Heart left ventricle (tissue), 16 donors: ENCODE data around the gene PASK. TPM values are rescaled to one million over a fixed set of nuclear protein-coding genes. Genes with fewer than 3 reads are reported as not detected.

Experiments used
- ATAC-seq, 4 donors: fragments of 200-7000 bp; cut with Tn5 transposase; one replicate each; pipeline ENCODE4 v1.9.1; 2020 to 2022; ENCODE audit warnings: moderate library complexity in 4 of 4, mild to moderate bottlenecking in 3 of 4, moderate number of reproducible peaks in 1 of 4
- DNase-seq, 5 donors: peaks; one replicate each; pipeline ENCODE4 v3.0.0-alpha.2; 2020
- H3K27ac ChIP-seq, 12 donors: fragments of 200-600 bp; sonication (generic) in 4 of 12; one replicate each; pipeline versions ENCODE4 v1.5.0 to v1.8.0; 2016 to 2022; ENCODE audit warnings: mild to moderate bottlenecking in 2 of 12
- H3K27me3 ChIP-seq, 9 donors: fragments of 200-600 bp; sonication (generic) in 2 of 9; one replicate each; pipeline versions ENCODE4 v1.5.1 to v1.8.0; 2016 to 2022; ENCODE audit warnings: mild to moderate bottlenecking in 3 of 9
- H3K36me3 ChIP-seq, 9 donors: fragments of 200-600 bp; sonication (generic) in 2 of 9; one replicate each; pipeline versions ENCODE4 v1.5.0 to v1.8.0; 2018 to 2022; ENCODE audit warnings: mild to moderate bottlenecking in 2 of 9
- H3K4me1 ChIP-seq, 12 donors: fragments of 200-600 bp; sonication (generic) in 4 of 12; one replicate each; pipeline versions ENCODE4 v1.5.0 to v1.8.0; 2016 to 2022; ENCODE audit warnings: mild to moderate bottlenecking in 3 of 12
- H3K4me3 ChIP-seq, 12 donors: fragments of 200-600 bp; sonication (generic) in 4 of 12; one replicate each; pipeline versions ENCODE4 v1.5.0 to v1.8.0; 2017 to 2022; ENCODE audit warnings: mild to moderate bottlenecking in 9 of 12, moderate library complexity in 4 of 12
- H3K9me3 ChIP-seq, 12 donors: fragments of 200-600 bp; sonication (generic) in 4 of 12; one replicate each; pipeline versions ENCODE4 v1.5.0 to v1.8.0; 2016 to 2022; ENCODE audit warnings: mild to moderate bottlenecking in 1 of 12
- POLR2A ChIP-seq, 2 donors: fragments of 450-650 bp; IDR thresholded peaks; one replicate each; pipeline ENCODE4 v1.6.1; 2017; ENCODE audit warnings: antibody characterized with exemption in 2 of 2, mild to moderate bottlenecking in 2 of 2, moderate library complexity in 2 of 2
- WGBS, 4 donors: extraction: QIAGEN DNeasy Blood & Tissue Kit in 2 of 4; methylation state at CpG; one replicate each; pipeline versions ENCODE4 v1.1.5 to v1.1.7; 2013 to 2018; 5-methylcytosine and 5-hydroxymethylcytosine counted together
- intact Hi-C, 10 donors: fragments of 100-400 bp; cut with DNase I; formaldehyde crosslinking; loops; one replicate each; pipeline versions ENCODE4 v1.11.1 to v1.14.2; 2022
- polyA plus RNA-seq, 2 donors: library from polyadenylated mRNA; stranded (reverse); fragments of 200-250 nt; gene quantifications; one replicate each; pipeline ENCODE4 v1.2.3, GENCODE V29; 2013
- total RNA-seq, 9 donors: library from RNA; depleted of rRNA in 2 of 9; stranded (reverse); fragments of >200 nt in 2 of 9; fragmentation: NEBNext Ultra II Directional in 3 of 9; extraction: Animal tissue kit (Norgen Biotek cat#: 25700) in 3 of 9; gene quantifications; one replicate each; pipeline versions ENCODE4 v1.1.0 to v1.2.4, GENCODE V29; 2016 to 2023
- TF ChIP-seq, protein P1 (sequence below), 12 donors: fragments of 200-600 bp; sonication (generic) in 4 of 12; IDR thresholded peaks; one replicate each; pipeline versions ENCODE4 v1.5.0 to v1.8.0; 2018 to 2022; ENCODE audit warnings: antibody characterized with exemption in 12 of 12, mild to moderate bottlenecking in 5 of 12
- donor health status: ischemic (EF 13 %, LVEDD 7.1; RV severe dilation, severe dysfunction).
- donor health status: healthy with polysubstance abuse.
- donor health status: DM: no; HTN: yes; CAD: no.
- donor health status: DM: no; HTN: no; CAD: no.
- donor health status: ischemic (EF 25% LVEDD 6.9; RV normal size, moderate dysfunction).
- donor health status: ischemic (EF 25% LVEDD 5.7; RV mildly dilated, moderate dysfunction).
- donor health status: healthy.
- donor health status: DM: yes; HTN: yes; CAD: no.
- donor health status: ischemic (EF 35%, LVEDD 5.7; RV mildly dilated, moderate dysfunction).
- donor health status: nonischemic (EF 11% LVEDD 7.7; RV severe dilation, severe dysfunction).
- donor health status: DM: yes; HTN: yes; CAD: no.
- donor health status: PGD.
- donor health status: ischemic (EF 29% LVEDD 5.4; RV normal size, mild dysfunction).
- donor health status: nonischemic (EF 23%, LVEDD 6.1; RV moderate dilation, normal function).

The PASK gene
- total and polyA plus RNA-seq, 11 donors = 0.60 to 6.3 (median 1.6) TPM

DNA sequence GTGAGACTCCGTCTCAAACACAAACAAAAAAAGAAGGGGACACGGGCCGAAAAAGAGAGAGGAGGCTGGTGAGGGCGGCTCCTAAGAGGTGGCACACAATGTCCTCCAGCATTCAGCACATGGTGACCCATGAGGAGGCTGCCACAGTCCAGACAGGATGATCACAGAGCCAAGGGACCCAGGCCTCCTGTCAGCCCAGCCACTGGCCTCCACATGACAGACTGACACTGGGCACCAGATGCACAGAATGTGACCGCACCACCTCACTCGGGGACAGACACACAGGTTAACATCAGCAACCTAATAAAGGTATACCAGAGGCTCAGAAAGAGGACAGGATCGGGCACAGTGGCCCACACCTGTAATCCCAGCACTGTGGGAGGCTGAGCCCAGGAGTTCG is 21.0 kb downstream of the PASK start:
- Histone ChIP-seq H3K9me3 (no peaks in the 10 kb centered on the region), H3K27me3 (no peaks in the 10 kb centered on the region), H3K4me3 (no peak overlapping the region), H3K27ac (no peak overlapping the region), H3K4me1 (no peaks in the 10 kb centered on the region), H3K36me3 (no peaks in the 10 kb centered on the region)
- DNase-seq (no peak), ATAC-seq (no peak)
- intact Hi-C loops = no loop called here
- TF ChIP-seq, protein P1, sequence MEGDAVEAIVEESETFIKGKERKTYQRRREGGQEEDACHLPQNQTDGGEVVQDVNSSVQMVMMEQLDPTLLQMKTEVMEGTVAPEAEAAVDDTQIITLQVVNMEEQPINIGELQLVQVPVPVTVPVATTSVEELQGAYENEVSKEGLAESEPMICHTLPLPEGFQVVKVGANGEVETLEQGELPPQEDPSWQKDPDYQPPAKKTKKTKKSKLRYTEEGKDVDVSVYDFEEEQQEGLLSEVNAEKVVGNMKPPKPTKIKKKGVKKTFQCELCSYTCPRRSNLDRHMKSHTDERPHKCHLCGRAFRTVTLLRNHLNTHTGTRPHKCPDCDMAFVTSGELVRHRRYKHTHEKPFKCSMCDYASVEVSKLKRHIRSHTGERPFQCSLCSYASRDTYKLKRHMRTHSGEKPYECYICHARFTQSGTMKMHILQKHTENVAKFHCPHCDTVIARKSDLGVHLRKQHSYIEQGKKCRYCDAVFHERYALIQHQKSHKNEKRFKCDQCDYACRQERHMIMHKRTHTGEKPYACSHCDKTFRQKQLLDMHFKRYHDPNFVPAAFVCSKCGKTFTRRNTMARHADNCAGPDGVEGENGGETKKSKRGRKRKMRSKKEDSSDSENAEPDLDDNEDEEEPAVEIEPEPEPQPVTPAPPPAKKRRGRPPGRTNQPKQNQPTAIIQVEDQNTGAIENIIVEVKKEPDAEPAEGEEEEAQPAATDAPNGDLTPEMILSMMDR (IDR thresholded peaks at IDR 0.05) = no peak
- TF ChIP-seq POLR2A (IDR thresholded peaks at IDR 0.05) = no peak
- 93 to 97% (median 97%) methylated on average over 8 of the region's 8 CpGs for WGBS, 4 donors

DNA sequence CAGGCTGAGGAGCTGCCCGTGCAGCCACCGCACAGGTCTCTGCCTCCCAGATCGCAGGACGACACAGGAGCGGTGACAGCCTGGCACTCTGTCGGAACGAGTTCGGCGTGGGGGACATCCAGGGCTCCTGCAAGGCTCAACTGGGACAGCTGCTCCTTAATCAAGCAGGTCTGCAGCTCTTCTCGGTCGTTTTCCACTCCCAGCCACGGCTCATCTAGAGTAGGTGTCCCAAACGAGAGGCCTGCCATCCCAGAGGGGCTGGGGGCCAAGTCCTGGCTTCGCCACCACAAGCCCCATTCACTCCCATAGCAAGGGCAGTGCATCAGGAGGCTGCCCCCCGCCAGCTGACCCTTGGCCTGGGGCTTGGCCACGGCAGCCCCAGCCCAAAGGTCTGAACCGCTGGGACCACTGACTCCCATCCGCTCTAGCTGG is 22.5 kb downstream of the PASK start:
- intact Hi-C loops = no loop called here
- H3K4me1 ChIP-seq = no peaks in the 10 kb centered on the region
- no peak overlapping the region for H3K27ac ChIP-seq
- 94 to 97% (median 95%) methylated on average over 4 to 18 of the region's 18 CpGs for WGBS, 4 donors
- H3K9me3 ChIP-seq = no peaks in the 10 kb centered on the region
- ATAC-seq = no peak
- TF ChIP-seq, protein P1 (IDR thresholded peaks at IDR 0.05) = no peak
- no peak for TF ChIP-seq POLR2A (IDR thresholded peaks at IDR 0.05)
- no peaks in the 10 kb centered on the region for H3K27me3 ChIP-seq
- H3K36me3 ChIP-seq = peaks cover 0 to 3% (median 0%) of the 10 kb centered on the region in 9 donors
- DNase-seq = no peak
- no peak overlapping the region for H3K4me3 ChIP-seq

DNA sequence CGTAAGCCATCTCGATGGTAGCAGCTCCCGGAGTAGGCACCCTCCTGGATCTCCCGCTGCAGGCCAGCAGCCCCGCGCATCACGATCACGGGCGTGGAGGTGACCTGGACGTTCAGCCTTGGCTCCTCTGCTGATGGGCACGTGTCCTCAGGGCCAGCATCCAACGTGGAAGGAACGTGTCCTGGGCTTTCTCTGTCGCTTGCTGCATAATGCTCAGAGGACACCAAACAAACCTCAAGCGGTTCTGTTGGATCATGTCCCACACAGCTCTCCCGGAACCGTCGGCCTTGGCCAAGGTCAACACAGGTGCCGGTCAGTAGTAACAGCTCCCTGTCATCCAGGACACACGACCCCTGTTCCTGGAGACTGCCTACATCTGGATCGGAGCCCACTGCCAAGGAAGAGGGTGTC is 23.1 kb downstream of the PASK start:
- Histone ChIP-seq H3K4me1 (no peaks in the 10 kb centered on the region), H3K36me3 (peaks cover 0 to 3% (median 0%) of the 10 kb centered on the region in 9 donors), H3K9me3 (no peaks in the 10 kb centered on the region), H3K27me3 (no peaks in the 10 kb centered on the region), H3K27ac (no peak overlapping the region), H3K4me3 (no peak overlapping the region)
- no peak for DNase-seq
- no peak for ATAC-seq
- intact Hi-C loops = no loop called here
- TF ChIP-seq POLR2A (IDR thresholded peaks at IDR 0.05) = no peak
- TF ChIP-seq, protein P1 (IDR thresholded peaks at IDR 0.05) = no peak
- 89 to 95% (median 93%) methylated on average over 11 to 21 of the region's 21 CpGs for WGBS, 4 donors

DNA sequence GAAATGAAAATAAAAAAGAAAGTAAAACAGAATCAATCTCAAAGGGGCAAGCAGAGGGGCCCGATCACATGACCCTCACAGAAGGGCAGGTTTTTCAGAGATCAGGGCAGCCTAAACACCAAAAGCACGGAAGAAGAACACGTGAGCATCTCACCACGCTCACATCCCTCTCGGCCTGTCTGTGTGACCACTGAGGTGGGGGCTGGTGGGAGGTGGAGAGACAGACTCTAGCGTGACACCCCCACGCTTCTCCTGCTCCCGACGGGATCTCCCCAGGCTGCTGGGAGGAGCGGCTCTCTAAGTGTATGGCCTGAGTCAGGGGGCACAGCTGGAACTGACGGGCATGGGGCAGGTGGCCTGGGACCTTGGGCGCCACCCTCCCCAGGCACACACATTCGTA is 23.6 kb downstream of the PASK start:
- TF ChIP-seq, protein P1 (IDR thresholded peaks at IDR 0.05) = no peak
- no peak for TF ChIP-seq POLR2A (IDR thresholded peaks at IDR 0.05)
- Histone ChIP-seq H3K4me3 (no peak overlapping the region), H3K27me3 (no peaks in the 10 kb centered on the region), H3K9me3 (peaks cover 0 to 3% (median 0%) of the 10 kb centered on the region in 12 donors), H3K27ac (no peak overlapping the region), H3K4me1 (no peaks in the 10 kb centered on the region), H3K36me3 (peaks cover 0 to 3% (median 0%) of the 10 kb centered on the region in 9 donors)
- 90 to 96% (median 93%) methylated on average over 13 of the region's 13 CpGs for WGBS, 4 donors
- no peak for DNase-seq
- no peak for ATAC-seq
- intact Hi-C loops = no loop called here
